GM12873 (cell line): ENCODE data around the gene NUBP2.

Source experiments
- CTCF ChIP-seq: IDR thresholded peaks from 2 replicates; pipeline ENCODE4 v1.5.1; 2012; ENCODE audit warnings: low read depth, mild to moderate bottlenecking, moderate library complexity, low read length, control low read depth; ENCODE audit not compliant: insufficient read depth; ENCODE audit errors: missing control alignments

Gene NUBP2

DNA sequence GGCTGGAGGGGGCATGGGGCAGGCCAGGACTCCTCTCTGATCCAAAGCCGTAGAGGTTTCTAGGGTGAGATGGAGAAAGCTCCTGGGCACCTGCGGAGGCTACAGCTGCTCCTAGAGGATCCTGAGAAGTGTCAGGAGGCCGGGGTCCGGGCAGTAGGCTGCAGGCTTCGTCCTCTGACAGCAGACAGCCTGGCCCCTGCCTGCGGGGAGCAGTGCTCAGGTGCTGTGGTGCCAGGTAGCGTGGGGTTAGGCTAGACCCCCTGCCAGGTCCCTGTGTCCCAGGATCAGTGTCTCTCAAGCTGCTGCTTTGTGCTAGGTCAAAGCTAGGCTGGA, 8.3 kb upstream of the NUBP2 start:
- TF ChIP-seq CTCF = no peak

- TF ChIP-seq CTCF = no peak
Observed at GRCh38 chr16:1775006-1775845, 7.5 kb upstream of the NUBP2 start.

- TF ChIP-seq CTCF = no peak
Observed at GRCh38 chr16:1775846-1776671, 6.7 kb upstream of the NUBP2 start.

DNA sequence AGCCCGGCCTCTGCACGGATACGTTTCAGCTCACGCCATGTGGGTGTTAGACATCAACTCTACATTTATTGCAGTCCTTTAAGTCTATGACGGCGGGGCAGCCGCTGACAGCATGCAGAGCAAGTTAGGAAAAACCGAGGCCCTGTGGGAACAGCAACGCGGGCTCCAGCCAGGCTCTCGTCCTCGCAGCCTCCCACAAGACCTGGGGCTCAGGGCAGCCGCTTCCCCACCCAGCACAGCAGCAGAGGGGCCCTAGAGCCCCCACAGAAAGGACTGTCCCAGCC, 6.1 kb upstream of the NUBP2 start:
- TF ChIP-seq CTCF = no peak

GRCh38 chr16:1776991-1777374, 5.8 kb upstream of the NUBP2 start:
- TF ChIP-seq CTCF = no peak

DNA sequence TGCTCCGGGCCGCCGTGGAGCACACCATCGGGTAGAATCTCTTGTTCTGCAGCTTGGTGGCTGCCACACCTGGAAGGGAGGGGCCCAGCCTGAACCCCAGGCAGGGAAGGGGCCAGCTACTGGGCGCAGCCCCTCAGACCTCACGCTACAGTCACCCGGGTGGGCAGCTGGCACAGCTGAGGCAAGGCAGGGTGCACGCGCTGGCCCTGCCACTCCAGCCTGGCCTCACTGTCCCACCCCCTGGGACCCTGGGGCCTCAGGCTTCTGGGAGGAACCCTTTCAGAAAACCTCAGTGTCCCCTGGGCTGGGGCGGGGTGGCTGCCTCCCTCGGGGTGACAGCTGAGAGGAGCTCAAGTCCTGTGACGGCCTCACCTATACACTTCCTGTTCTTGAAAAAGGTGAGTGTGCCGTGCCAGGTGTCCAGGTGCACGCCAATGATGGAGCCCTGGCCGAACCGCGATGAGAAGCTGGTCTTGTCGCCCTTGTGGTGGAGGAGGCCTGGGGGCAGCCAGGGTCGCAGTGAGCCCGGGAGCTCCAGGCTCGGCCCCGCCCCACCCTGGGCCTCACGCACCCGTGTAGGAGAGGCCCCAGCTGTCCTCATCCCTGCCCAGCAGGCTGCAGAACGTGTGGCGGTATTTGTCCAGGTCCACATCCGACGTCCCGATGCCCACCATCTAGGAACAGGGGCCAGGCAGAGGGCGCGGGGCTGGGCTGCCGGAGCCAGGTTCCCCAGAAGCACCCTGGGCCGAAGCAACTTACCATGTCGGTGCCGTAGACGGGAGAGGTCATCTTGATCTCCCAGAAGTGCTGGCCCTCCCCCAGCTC, 5.2 kb upstream of the NUBP2 start:
- no peak for TF ChIP-seq CTCF
